ENCODE measurements around the gene TLE5.
A peak's percentile ranks its signal among the peaks of the same experiment; 100 is the strongest.
"Not testable (repeated sequence)": the region's sequence is repeated elsewhere in the genome, so short reads cannot be mapped to it uniquely, and the experiment has no call there.

Gene TLE5

GRCh38 chr19:3045191-3045590, 17.1 kb downstream of the TLE5 start:
- no peak for DNase-seq (ENCODE audit: low read depth)

GRCh38 chr19:3042621-3043267, 19.6 kb downstream of the TLE5 start:
- no peak for DNase-seq (ENCODE audit: low read depth)

- no peak for DNase-seq (ENCODE audit: low read depth)
Measured at GRCh38 chr19:3041761-3042620, 20.3 kb downstream of the TLE5 start.

- DNase-seq (ENCODE audit: low read depth), result no peak
Measured at GRCh38 chr19:3041327-3041726, 21.0 kb downstream of the TLE5 start.

- DNase-seq (ENCODE audit: low read depth), result no peak
Measured at GRCh38 chr19:3039641-3040077, 22.6 kb downstream of the TLE5 start.

GRCh38 chr19:3039125-3039524, 23.2 kb downstream of the TLE5 start:
- DNase-seq (ENCODE audit: low read depth), result no peak

GRCh38 chr19:3038214-3038613, 24.1 kb downstream of the TLE5 start:
- DNase-seq (ENCODE audit: low read depth), result no peak

- DNase-seq (ENCODE audit: low read depth), result not testable (repeated sequence)
Measured at GRCh38 chr19:3036977-3037544, 25.2 kb downstream of the TLE5 start.

- DNase-seq (ENCODE audit: low read depth), result peak; percentile 45
Measured at GRCh38 chr19:3036119-3036976, 25.9 kb downstream of the TLE5 start.

- DNase-seq (ENCODE audit: low read depth), result peak; percentile 89
Measured at GRCh38 chr19:3035542-3036118, 26.7 kb downstream of the TLE5 start.

- peak; percentile 11 for DNase-seq (ENCODE audit: low read depth)
Measured at GRCh38 chr19:3034656-3035541, 27.4 kb downstream of the TLE5 start.

GRCh38 chr19:3034406-3034655, 28.0 kb downstream of the TLE5 start:
- DNase-seq (ENCODE audit: low read depth), result no peak

GRCh38 chr19:3033595-3034405, 28.5 kb downstream of the TLE5 start:
- DNase-seq (ENCODE audit: low read depth), result no peak

GRCh38 chr19:3031607-3031867, 30.8 kb downstream of the TLE5 start:
- no peak for DNase-seq (ENCODE audit: low read depth)

GRCh38 chr19:3029065-3029923, 33.0 kb downstream of the TLE5 start, which contains the start of gene TLE2:
Gene TLE2 (minus strand): TSS chr19:3029280. CDS start chr19:3028904, 376 bp downstream.
- DNase-seq (ENCODE audit: low read depth), result no peak

GRCh38 chr19:3028305-3029064, 33.8 kb downstream of the TLE5 start:
- DNase-seq (ENCODE audit: low read depth), result no peak

GRCh38 chr19:3027981-3028304, 34.4 kb downstream of the TLE5 start:
- no peak for DNase-seq (ENCODE audit: low read depth)

GRCh38 chr19:3027292-3027691, 35.0 kb downstream of the TLE5 start:
- no peak for DNase-seq (ENCODE audit: low read depth)

GRCh38 chr19:3026768-3027167, 35.5 kb downstream of the TLE5 start:
- no peak for DNase-seq (ENCODE audit: low read depth)

Data from GM04503 (cell line).